MCF 10A (cell line): Measurements from ENCODE around the gene CAMKK2. TPM values are rescaled to one million over a fixed set of nuclear protein-coding genes. Genes with fewer than 3 reads are reported as not detected.

ENCODE experiments used
- BruUV-seq: library from RNA; stranded (reverse); fragments of 400-500 nt; replicated peaks from 2 replicates; lab custom pipeline; 2021; lab: Mats Ljungman, UMichigan
- CTCF ChIA-PET: fragments of 300-600 bp; sonication (Branson Sonifier 250); formaldehyde crosslinking; extraction: SDS; loops from one replicate; lab custom pipeline; 2021; ENCODE audit warnings: antibody characterized with exemption, inconsistent platforms; lab: Yijun Ruan, JAX
- POLR2A ChIA-PET: fragments of 300-600, 350-650 bp; sonication (Branson Sonifier 250); formaldehyde crosslinking; extraction: SDS; loops from one replicate; lab custom pipeline; 2020; ENCODE audit warnings: antibody characterized with exemption, inconsistent platforms; lab: Yijun Ruan, JAX
- DNase-seq: peaks from one replicate; pipeline ENCODE4 v3.0.0-alpha.2; 2018; ENCODE audit not compliant: unreplicated experiment
- H3K27ac Mint-ChIP-seq: one replicate; pipeline ENCODE4 v1.8.0; 2022; ENCODE audit warnings: mild to moderate bottlenecking, low read depth, mixed read lengths; ENCODE audit not compliant: unreplicated experiment
- H3K27me3 Mint-ChIP-seq: one replicate; pipeline ENCODE4 v1.8.0; 2022; ENCODE audit warnings: mixed read lengths; ENCODE audit not compliant: insufficient read depth, unreplicated experiment
- H3K36me3 Mint-ChIP-seq: one replicate; pipeline ENCODE4 v1.8.0; 2022; ENCODE audit warnings: mild to moderate bottlenecking, moderate library complexity, mixed read lengths; ENCODE audit not compliant: insufficient read depth, unreplicated experiment
- H3K4me1 Mint-ChIP-seq: one replicate; pipeline ENCODE4 v1.8.0; 2022; ENCODE audit warnings: mixed read lengths; ENCODE audit not compliant: insufficient read depth, unreplicated experiment
- H3K4me3 Mint-ChIP-seq: one replicate; pipeline ENCODE4 v1.8.0; 2022; ENCODE audit warnings: mild to moderate bottlenecking, moderate library complexity, mixed read lengths; ENCODE audit not compliant: unreplicated experiment
- H3K9me3 Mint-ChIP-seq: one replicate; pipeline ENCODE4 v1.8.0; 2022; ENCODE audit warnings: mixed read lengths; ENCODE audit not compliant: unreplicated experiment
- CTCF ChIP-seq: fragments of 200-600 bp; IDR thresholded peaks from one replicate; pipeline ENCODE4 v1.8.0; 2022; ENCODE audit warnings: antibody characterized with exemption, mild to moderate bottlenecking; ENCODE audit not compliant: unreplicated experiment
- intact Hi-C: fragments of 100-400 bp; cut with micrococcal nuclease; formaldehyde crosslinking; loops from 2 replicates; pipeline ENCODE4 v1.14.1; 2022
- total RNA-seq: library from RNA; stranded (reverse); gene quantifications from 2 replicates; pipeline ENCODE4 v1.2.3, GENCODE V29; 2022

CAMKK2 gene
- total RNA-seq, 1 experiment from 2014 or later, result 36.3 TPM

- ChIA-PET POLR2A (interaction anchor here (0.6 kb wide), 1 partner anchor 65 kb away, joined by 3 read pairs; no protein-coding TSS in a partner anchor), CTCF (interaction anchor here (0.8 kb wide), 1 partner anchor 189 kb away, joined by 3 read pairs; no protein-coding TSS in a partner anchor)
- no peaks in the 10 kb centered on the region for H3K9me3 Mint-ChIP-seq
- peaks cover 5% of the 10 kb centered on the region for H3K4me1 Mint-ChIP-seq
- no peak for TF ChIP-seq CTCF
- H3K36me3 Mint-ChIP-seq, result peaks cover 51% of the 10 kb centered on the region
- BruUV-seq, result no TSS peak
- no peak overlapping the region for H3K4me3 Mint-ChIP-seq
- no peaks in the 10 kb centered on the region for H3K27me3 Mint-ChIP-seq
- H3K27ac Mint-ChIP-seq, result no peak overlapping the region
- no peak for DNase-seq
- intact Hi-C loops, result no loop called here
These were observed 46.1 kb downstream of the CAMKK2 start for GRCh38 chr12:121250359-121250758.

GRCh38 chr12:121248622-121249021 is 47.9 kb downstream of the CAMKK2 start:
- no TSS peak for BruUV-seq
- no peak for DNase-seq
- H3K4me3 Mint-ChIP-seq, result no peak overlapping the region
- ChIA-PET POLR2A (interaction anchor here (0.5 kb wide), 1 partner anchor 14 kb away, joined by 3 read pairs; no protein-coding TSS in a partner anchor), CTCF (interaction anchor here (0.6 to 0.9 kb wide), 2 partner anchors 10 to 24 kb away, joined by 3 read pairs; no protein-coding TSS in a partner anchor)
- H3K27ac Mint-ChIP-seq, result no peak overlapping the region
- H3K27me3 Mint-ChIP-seq, result no peaks in the 10 kb centered on the region
- peaks cover 42% of the 10 kb centered on the region for H3K36me3 Mint-ChIP-seq
- no peaks in the 10 kb centered on the region for H3K9me3 Mint-ChIP-seq
- TF ChIP-seq CTCF, result no peak
- intact Hi-C loops, result no loop called here
- H3K4me1 Mint-ChIP-seq, result peaks cover 5% of the 10 kb centered on the region

GRCh38 chr12:121246893-121247557 is 49.5 kb downstream of the CAMKK2 start:
- ChIA-PET CTCF (no interaction called here), POLR2A (no interaction called here)
- Mint-ChIP-seq H3K9me3 (no peaks in the 10 kb centered on the region), H3K4me1 (peaks cover 5% of the 10 kb centered on the region), H3K27me3 (no peaks in the 10 kb centered on the region), H3K27ac (no peak overlapping the region), H3K4me3 (no peak overlapping the region), H3K36me3 (peaks cover 40% of the 10 kb centered on the region)
- BruUV-seq, result no TSS peak
- DNase-seq, result no peak
- no peak for TF ChIP-seq CTCF
- intact Hi-C loops, result no loop called here

GRCh38 chr12:121245951-121246350 is 50.6 kb downstream of the CAMKK2 start:
- no peak overlapping the region for H3K27ac Mint-ChIP-seq
- no TSS peak for BruUV-seq
- intact Hi-C loops, result no loop called here

More at GRCh38 chr12:121245951-121246350, 50.6 kb downstream of the CAMKK2 start:
- H3K4me3 Mint-ChIP-seq, result no peak overlapping the region
- no peaks in the 10 kb centered on the region for H3K27me3 Mint-ChIP-seq
- POLR2A ChIA-PET, result no interaction called here
- no peaks in the 10 kb centered on the region for H3K9me3 Mint-ChIP-seq
- TF ChIP-seq CTCF, result no peak
- no peak for DNase-seq
- CTCF ChIA-PET, result no interaction called here
- peaks cover 39% of the 10 kb centered on the region for H3K36me3 Mint-ChIP-seq
- H3K4me1 Mint-ChIP-seq, result peaks cover 5% of the 10 kb centered on the region
